SIG-M5 treated with dmso at 0.1 percent for 504 hours (cell line): Measurements from ENCODE around the gene UFC1.
A peak's percentile ranks its signal among the peaks of the same experiment; 100 is the strongest.

Experiments
- DNase-seq: peaks from one replicate; lab custom pipeline; 2025; ENCODE audit not compliant: unreplicated experiment; lab: John Stamatoyannopoulos, UW

UFC1 gene

DNA sequence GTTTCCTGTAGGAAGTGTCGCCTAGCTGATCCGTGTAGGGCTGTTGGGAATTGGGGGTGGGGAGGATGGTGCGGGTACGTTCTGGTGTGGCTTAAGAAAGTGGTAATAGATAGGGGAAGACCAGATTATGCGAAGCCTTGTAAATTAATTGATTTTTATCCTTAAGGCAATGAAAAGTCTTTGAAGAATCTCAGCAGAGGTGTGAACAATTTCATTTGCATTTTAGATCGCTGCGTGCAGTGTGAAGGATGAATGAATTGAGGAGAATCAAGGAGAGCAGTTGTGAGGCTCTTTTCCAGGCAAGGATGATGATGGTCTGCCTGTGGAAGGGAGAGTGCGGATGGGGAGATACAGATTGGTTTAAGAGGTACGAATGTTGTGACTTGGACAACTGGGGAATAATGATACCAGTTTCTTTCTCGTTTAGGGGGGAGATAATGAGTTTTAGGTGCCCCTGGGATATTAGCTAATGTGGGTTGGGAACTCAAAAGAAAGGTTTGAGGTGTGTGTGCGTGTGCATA lies 20.5 kb upstream of the UFC1 start:
- DNase-seq = no peak

DNA sequence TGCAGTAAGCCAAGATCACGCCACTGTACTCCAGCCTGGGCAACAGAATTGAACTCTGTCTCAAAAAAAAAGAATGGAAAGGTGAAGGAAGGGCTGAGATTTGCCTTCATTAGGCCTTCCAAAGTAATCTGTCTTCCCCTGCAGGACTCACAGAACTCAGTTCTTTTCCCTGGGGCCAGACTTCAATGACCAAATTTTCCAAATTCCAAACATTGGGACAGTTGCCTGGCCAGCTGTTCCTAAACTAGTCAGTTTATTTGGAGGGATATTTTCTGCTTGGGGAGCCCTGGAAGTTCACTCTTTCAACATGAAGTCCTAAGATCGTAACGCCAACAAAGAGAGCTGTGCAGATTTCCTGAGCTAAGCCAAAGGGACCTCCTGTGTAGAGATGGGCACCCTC lies 15.9 kb upstream of the UFC1 start:
- no peak for DNase-seq

DNA sequence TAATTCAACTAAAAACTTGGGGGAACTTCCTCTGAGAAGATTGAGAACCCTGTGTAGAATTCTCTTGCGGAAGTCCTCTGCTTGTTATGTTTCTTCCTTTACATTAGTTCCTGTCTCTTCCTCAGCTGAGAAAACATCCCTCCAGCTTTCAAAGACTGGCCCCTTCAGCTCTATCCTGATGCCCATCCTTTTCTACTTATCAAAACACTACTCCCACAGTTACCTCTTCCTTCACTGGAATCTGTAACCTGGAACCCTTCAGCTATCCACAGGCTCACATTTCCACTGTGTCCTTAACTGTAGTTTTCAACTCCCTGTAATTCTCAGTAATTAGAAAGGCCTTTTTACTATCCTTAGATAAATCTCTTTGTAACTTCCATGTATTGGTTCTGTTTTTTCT lies 15.3 kb upstream of the UFC1 start:
- no peak for DNase-seq

DNA sequence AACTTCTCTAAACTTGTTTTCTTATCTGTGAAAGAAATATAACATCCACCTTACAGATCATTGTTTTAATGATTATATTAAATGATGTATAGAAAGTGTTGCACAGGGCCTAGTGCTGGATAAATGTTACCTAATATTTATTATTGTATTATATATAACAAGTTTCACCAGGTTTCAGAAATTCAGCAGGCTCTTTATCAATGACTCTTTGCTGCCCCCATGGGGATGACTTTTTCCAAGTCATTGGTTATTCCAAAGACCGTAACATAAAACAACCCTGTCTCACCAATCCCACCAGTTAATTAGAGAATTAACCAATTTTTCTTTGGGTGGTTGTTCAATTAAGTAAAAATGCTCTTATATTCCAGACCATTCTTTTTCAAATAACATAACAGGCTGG lies 14.0 kb upstream of the UFC1 start:
- DNase-seq = peak; percentile 59

DNA sequence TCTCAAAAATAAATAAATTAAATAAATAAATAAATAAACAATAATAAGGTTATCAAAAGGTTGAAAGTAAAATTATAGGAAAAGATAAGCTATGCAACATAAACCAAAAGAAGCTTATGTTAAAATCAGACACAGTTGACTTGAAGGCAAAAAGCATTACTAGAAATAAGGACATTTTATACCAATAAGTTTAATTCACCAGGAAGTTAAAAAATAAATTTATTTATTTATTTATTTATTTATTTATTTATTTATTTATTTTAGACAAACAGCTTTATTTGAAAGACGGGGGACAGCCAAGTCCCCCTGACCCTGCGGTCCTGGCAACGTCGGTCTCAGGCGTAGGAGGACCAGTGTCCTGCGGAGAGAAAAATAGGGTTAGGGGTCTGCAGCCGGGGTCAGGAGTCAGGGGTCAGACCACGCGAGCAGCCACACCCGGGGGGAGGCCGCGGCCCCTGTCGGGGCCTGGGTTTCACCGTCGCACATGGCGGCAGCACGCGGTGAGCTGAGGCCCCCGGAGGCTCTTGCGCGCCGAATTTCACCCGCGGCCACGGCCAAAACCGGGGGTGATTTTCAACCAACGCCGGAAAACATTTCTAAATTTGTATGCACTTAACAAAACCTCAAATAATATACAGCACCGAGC lies 12.9 kb upstream of the UFC1 start:
- no peak for DNase-seq

DNA sequence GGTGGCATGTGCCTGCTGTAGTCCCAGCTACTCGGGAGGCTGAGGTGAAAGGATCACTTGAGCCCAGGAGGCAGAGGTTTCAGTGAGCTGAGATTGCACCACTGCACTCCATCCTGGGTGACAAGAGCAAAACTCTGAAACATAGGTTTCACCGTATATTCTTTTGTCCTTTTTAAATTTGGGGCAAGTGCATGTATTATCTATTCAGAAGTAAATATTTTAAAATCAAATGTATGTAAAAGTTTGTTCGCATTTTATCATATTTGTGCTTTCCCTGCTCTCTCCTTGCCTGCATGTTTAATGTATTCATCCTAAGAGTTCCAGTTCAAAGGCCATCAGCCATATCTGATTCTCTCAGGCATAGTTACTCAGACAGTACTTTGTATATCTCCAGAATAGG lies 7.9 kb upstream of the UFC1 start:
- DNase-seq = no peak

DNA sequence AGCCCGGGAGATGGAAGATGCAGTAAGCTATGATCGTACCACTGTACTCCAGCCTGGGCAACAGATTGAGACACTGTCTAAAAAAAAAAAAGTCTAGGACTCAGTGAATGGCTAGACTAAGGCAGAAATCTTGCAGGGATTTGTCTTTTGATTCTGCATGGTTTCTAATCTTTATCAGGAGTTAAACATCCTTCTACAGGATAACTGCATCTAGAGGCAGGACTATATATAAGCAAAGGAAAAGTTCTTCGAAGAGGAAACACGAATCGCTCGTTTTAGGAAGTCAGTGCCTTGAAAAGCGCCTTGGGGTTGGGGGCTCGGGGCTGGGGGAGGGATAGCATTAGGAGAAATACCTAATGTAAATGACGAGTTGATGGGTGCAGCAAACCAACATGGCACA lies 602 bp upstream of the UFC1 start:
- DNase-seq = no peak

DNA sequence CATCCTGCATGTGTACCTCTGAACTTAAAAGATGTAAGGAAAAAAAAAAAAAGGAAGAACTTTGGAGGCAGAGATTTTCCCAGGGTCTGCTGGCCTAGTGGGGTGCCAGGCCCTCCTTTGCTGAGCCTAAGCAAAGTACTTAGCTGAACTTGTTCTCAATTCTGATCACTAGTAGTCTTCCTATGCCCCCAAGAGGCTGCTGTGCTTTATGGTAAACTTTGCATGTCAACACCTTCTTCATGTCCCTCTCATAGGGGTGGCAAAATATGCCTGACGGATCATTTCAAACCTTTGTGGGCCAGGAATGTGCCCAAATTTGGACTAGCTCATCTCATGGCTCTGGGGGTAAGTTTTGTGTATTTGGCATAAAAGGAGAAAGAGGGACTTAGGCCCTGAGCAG lies 4.1 kb downstream of the UFC1 start:
- DNase-seq = no peak

DNA sequence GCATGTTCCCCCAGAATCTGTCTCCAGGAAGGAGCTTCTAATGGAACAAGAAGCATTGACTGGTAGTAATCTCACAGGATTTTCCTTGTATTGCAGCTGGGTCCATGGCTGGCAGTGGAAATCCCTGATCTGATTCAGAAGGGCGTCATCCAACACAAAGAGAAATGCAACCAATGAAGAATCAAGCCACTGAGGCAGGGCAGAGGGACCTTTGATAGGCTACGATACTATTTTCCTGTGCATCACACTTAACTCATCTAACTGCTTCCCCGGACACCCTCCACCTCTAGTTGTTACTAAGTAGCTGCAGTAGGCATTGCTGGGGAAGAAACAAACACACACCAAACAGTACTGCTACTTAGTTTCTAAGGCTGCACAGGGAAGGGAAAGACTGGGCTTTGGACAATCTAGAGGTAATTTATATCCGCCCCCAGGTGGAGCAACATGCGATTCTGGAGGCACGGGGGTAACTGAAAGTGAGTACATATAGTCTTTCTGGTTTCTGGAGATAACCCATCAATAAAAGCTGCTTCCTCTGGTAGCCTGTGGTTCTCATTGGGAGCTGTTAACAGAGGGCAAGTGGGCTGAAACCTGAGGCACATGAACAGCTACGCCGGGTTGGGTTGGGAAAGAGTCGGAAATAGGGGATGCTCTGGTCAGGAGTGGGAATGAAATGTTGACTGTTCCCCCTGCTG lies 4.7 kb downstream of the UFC1 start:
- DNase-seq = no peak

DNA sequence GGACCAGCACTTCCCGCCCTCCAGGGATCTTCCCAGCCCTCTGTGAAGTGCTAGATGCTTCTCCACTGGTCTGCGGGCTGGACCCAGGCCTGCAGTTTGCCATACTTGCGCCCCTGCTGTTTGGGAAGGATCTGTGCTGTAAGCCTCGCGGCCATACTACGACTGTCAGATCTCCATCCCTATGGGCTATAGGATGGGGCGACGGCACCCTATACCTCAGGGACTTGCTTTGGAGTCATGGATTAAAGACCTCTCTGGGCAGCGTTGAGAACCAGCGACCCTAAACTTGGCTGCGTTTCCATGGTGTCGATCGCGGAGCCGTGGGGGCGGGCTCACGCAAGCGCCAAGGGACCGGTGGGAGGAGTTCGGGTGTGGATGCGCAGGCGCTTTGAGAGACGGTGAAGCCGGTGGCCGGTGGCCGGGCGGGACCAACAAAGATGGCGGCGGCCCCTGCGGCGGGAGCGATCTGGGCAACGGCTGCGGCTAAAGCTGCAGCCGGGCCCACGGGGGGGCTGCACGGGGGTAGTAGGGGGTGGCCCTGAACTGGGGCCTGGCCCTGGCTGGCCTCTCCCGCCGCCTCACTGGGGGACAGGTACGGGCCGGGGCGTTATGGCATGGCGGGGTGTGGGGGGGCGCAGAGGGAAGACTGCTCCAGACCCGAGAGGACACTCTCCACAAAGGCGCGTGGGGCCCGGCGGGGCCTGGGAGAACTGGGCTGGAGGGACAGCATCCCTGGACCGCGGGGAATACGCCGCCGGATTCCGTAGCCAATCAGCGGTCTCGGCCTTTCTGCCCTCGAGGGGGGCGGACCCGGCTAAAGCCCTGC lies 5.5 kb downstream of the UFC1 start, which contains the start of gene USP21:
Gene USP21 (plus strand): TSS at position 414 of the 826 bp plus-strand sequence. CDS start 1,141 bp downstream, outside the sequence.
- DNase-seq = peak; percentile 95

DNA sequence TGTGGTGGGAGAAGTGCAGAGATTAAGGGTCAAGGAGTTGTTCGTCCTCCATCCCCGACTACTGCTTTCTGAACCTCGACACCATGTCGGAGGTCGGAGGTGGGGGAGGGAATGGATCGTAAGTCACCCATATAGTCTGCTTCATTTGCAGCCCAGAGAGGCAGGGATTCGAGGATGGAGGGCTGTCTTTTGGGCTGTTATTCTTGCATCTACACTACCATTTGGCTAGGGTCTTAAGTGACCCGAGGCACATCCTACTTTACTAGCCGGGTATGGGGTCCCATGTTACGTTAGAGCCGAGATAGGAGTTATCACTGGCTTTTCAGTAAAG lies 6.1 kb downstream of the UFC1 start:
- DNase-seq = peak; percentile 53

DNA sequence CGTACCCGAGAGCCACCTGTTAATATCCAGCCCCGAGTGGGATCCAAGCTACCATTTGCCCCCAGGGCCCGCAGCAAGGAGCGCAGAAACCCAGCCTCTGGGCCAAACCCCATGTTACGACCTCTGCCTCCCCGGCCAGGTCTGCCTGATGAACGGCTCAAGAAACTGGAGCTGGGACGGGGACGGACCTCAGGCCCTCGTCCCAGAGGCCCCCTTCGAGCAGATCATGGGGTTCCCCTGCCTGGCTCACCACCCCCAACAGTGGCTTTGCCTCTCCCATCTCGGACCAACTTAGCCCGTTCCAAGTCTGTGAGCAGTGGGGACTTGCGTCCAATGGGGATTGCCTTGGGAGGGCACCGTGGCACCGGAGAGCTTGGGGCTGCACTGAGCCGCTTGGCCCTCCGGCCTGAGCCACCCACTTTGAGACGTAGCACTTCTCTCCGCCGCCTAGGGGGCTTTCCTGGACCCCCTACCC lies 6.9 kb downstream of the UFC1 start:
- no peak for DNase-seq

DNA sequence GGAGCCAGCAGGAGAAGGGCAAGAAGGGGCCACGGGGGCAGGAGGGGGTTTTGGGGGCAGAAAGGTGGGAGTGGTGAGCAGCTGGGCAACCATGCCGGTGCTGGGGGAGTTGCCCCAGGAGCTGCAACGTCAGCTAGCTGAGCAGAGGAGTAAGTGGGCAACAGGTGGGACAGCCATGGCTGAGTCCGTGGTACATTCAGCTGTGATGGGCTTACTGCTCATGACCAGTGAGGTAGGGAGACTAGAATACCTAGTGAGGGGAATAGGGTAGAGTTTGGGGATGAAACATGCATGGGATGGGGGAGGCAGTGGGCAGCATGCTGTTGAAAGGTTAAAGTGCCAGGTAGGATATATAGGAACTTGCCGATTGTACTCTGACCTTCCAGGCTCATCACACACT lies 7.9 kb downstream of the UFC1 start:
- no peak for DNase-seq

DNA sequence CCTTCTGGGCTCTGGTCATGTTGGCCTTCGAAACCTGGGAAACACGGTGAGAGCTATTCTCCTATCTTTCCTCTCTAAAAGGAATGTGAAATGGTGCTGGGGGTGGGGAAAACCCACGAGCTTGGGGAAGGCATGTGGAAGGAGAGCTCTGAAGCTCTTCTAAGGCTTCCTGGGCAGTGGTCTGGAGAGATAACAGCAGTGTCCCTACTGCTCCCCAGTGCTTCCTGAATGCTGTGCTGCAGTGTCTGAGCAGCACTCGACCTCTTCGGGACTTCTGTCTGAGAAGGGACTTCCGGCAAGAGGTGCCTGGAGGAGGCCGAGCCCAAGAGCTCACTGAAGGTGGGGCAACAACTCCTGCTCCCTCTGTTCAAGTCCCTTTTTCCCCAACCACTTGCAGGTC lies 8.3 kb downstream of the UFC1 start:
- DNase-seq = no peak

DNA sequence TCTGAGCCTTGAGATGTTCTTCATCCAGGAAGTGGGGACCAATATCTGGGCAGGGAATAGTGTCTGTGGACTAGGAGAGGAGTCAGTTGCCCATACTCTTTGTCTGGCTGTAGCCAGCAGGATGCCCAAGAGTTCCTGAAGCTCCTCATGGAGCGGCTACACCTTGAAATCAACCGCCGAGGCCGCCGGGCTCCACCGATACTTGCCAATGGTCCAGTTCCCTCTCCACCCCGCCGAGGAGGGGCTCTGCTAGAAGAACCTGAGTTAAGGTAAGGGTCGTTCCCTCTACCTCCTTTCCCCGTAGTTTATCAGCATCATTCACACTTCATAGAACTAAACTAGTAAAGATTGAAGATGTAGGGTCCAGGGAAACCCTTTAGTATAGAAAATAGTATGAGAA lies 9.0 kb downstream of the UFC1 start:
- DNase-seq = no peak

DNA sequence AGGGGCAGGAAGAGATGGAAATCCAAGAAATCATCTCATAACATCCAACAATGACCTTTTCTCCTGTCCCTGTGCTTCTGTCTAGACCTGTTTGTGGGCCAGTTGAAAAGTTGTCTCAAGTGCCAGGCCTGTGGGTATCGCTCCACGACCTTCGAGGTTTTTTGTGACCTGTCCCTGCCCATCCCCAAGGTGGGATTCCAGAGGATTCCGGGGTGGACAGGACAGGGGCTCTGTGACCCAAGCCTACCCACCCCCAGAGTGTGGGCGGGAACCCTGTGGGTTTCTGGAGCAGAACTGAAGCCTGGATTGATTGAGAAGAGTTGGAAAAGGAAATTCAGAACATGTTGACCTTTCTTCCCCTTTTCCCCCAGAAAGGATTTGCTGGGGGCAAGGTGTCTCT lies 10.0 kb downstream of the UFC1 start:
- no peak for DNase-seq

DNA sequence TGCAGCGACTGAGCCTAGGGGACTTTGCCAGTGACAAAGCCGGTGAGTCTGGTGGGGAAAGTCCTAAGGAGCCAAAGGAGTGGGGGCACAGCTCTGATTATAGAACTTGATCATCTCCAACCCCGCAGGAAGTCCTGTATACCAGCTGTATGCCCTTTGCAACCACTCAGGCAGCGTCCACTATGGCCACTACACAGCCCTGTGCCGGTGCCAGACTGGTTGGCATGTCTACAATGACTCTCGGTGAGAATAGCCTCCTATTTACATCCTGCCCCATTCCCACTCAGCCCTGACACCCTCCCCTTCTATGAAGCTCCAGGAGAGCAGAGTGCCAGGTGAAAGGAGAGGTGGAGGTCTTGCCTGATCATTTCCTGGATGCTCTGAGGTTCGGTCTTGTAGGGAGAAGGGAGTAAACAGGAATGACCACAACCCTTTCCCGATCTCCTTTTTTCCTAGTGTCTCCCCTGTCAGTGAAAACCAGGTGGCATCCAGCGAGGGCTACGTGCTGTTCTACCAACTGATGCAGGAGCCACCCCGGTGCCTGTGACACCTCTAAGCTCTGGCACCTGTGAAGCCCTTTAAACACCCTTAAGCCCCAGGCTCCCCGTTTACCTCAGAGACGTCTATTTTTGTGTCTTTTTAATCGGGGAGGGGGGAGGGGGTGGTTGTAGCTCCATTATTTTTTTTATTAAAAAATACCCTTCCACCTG lies 11.3 kb downstream of the UFC1 start:
- no peak for DNase-seq

DNA sequence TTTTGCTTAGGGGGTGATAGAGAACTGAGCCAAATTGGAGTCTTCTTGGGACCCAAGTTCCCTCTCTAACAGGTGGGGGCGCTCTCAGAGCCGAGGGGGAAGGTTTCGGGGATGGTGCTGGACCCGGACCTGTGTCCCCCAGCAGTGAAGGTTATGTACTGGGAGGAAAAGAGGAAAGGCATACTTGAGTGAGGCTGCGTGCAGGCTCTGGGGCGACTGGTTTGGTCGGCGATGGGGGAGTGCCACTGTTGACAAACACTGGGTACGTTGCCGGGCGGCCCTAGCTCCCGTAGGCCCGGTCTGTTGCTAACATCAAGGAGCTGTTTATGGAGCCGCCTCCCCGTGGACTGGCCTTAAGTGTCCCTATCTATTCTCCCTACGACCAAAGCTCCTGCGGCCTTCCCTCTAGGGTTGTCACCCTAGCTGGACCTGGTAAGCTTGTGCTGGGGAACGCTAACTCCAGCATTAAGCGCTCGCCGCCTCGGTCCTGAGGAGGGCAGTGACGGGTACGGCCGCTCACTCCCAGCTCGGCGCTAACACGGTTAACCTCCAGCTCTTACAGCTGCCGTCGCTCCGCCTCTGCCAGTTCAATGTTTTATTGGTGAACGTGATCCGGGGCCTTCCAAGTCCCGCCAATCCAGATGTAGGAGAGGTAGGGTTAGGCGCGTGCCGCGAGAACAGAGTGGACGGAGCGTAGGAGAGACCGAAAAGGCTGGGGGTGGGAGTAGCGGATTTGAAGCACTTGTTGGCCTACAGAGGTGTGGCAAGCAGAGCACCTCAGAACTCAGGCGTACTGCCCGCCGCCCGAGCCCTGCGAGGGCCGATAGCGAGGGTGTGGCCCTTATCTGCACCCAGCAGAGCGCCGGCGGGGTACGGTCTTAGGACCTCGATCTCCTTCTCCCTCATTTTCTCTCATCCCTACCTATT lies 12.2 kb downstream of the UFC1 start, which contains the start of gene PPOX:
Gene PPOX (plus strand): TSS at position 685 of the 927 bp plus-strand sequence. CDS start 422 bp downstream, outside the sequence.
- DNase-seq = peak; percentile 99

DNA sequence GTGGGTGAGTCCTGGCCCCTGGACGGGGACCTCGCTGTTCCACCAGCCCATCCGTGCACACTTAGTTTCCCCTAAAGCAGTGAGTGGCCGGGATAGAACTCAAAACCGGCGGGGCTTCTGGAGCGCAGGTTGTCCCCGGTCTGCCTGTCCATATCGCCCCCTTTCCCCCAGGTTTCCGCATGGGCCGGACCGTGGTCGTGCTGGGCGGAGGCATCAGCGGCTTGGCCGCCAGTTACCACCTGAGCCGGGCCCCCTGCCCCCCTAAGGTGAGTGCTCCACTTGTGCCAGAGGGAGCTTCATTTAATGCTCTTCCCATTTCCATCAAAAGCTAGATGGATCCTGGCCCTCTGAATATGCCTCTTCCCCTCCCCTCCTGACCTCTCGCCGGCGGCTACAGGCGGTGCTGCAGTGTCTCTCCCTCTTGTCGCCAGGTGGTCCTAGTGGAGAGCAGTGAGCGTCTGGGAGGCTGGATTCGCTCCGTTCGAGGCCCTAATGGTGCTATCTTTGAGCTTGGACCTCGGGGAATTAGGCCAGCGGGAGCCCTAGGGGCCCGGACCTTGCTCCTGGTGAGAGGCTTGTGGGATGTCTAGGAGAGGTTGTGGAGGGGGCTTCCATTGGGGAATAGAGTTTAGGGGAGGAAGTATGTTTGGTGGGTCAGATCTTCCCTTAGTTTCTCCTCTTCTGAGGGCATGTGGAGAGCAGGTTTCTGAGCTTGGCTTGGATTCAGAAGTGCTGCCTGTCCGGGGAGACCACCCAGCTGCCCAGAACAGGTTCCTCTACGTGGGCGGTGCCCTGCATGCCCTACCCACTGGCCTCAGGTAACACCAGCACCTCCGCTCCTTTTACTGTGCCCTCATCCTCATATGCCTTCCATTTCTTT lies 13.1 kb downstream of the UFC1 start:
- DNase-seq = no peak
